HG03565 (cell line): ENCODE results near the gene PMVK.

Experiments used
- ATAC-seq: cut with Tn5 transposase; IDR thresholded peaks from one replicate; pipeline ENCODE4 v1.9.1; 2021; ENCODE audit warnings: mild to moderate bottlenecking, moderate library complexity; ENCODE audit not compliant: unreplicated experiment

PMVK gene

GRCh38 chr1:154881820-154882535 lies 54.5 kb downstream of the PMVK start:
- no peak for ATAC-seq

- no peak for ATAC-seq
Observed at GRCh38 chr1:154880671-154881070, 55.8 kb downstream of the PMVK start.

- no peak for ATAC-seq
Observed at GRCh38 chr1:154879038-154879421, 57.5 kb downstream of the PMVK start.

- no peak for ATAC-seq
Observed at GRCh38 chr1:154878371-154879037, 58.0 kb downstream of the PMVK start.

- no peak for ATAC-seq
Observed at GRCh38 chr1:154877370-154877974, 59.0 kb downstream of the PMVK start.

- no peak for ATAC-seq
Observed at GRCh38 chr1:154876842-154877369, 59.6 kb downstream of the PMVK start.
